ENCODE data around the gene MAPK8IP3. TPM values are rescaled to one million over a fixed set of nuclear protein-coding genes. Genes with fewer than 3 reads are reported as not detected.
A peak's percentile ranks its signal among the peaks of the same experiment; 100 is the strongest.
"Not testable (repeated sequence)": the region's sequence is repeated elsewhere in the genome, so short reads cannot be mapped to it uniquely, and the experiment has no call there.

Gene MAPK8IP3
- total RNA-seq, 4 donors from 2014 or later, result 56.0 to 206 (median 82.1) TPM

DNA sequence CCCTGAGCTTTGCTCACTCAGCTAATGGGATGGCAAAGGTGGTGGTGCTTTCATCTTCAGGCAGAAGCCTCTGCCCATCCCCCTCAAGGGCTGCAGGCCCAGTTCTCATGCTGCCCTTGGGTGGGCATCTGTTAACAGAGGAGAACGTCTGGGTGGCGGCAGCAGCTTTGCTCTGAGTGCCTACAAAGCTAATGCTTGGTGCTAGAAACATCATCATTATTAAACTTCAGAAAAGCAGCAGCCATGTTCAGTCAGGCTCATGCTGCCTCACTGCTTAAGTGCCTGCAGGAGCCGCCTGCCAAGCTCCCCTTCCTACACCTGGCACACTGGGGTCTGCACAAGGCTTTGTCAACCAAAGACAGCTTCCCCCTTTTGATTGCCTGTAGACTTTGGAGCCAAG lies 5.7 kb upstream of the MAPK8IP3 start:
- no peak for DNase-seq (ENCODE audit: low spot score in 2 of 2)
- H3K27me3 ChIP-seq, result no peaks in the 10 kb centered on the region
- TF ChIP-seq, protein P1, sequence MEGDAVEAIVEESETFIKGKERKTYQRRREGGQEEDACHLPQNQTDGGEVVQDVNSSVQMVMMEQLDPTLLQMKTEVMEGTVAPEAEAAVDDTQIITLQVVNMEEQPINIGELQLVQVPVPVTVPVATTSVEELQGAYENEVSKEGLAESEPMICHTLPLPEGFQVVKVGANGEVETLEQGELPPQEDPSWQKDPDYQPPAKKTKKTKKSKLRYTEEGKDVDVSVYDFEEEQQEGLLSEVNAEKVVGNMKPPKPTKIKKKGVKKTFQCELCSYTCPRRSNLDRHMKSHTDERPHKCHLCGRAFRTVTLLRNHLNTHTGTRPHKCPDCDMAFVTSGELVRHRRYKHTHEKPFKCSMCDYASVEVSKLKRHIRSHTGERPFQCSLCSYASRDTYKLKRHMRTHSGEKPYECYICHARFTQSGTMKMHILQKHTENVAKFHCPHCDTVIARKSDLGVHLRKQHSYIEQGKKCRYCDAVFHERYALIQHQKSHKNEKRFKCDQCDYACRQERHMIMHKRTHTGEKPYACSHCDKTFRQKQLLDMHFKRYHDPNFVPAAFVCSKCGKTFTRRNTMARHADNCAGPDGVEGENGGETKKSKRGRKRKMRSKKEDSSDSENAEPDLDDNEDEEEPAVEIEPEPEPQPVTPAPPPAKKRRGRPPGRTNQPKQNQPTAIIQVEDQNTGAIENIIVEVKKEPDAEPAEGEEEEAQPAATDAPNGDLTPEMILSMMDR (IDR thresholded peaks at IDR 0.05), result no peak
- TF ChIP-seq EP300 (IDR thresholded peaks at IDR 0.05), result no peak
- H3K9me3 ChIP-seq, result no peaks in the 10 kb centered on the region
- H3K4me1 ChIP-seq, result peaks cover 14% of the 10 kb centered on the region
- peaks cover 26% of the 10 kb centered on the region for H3K36me3 ChIP-seq
- H3K27ac ChIP-seq, result no peak overlapping the region
- no peak overlapping the region for H3K4me3 ChIP-seq
- WGBS, result 81% methylated on average over 3 of the region's 3 CpGs

DNA sequence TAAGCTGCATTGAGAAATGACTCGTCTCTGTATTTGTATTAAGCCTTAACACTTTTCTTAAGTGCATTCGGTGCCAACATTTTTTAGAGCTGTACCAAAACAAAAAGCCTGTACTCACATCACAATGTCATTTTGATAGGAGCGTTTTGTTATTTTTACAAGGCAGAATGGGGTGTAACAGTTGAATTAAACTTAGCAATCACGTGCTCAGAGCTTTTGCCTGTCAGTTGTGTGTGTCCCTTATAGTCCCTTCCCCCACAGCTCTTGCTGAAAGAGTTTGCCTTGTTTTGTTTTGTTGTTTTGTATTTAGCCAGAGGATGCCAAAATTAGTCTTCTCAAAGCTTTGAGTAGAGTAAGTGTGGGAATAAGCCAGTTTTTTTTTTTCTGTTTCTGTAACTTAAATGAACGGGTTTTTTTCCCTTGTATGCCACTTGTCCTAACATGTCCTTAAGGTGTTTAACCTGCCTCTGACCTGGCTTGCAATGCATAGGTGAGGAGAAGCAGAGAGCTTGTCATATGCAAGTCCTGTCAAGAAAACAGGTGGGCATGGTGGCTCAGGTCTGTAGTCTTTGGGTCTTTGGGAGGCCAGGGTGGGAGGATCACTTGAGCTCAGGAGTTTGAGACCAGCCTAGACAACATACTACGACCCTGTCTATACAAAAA lies 4.6 kb upstream of the MAPK8IP3 start:
- Histone ChIP-seq H3K4me1 (peaks cover 14% of the 10 kb centered on the region), H3K27ac (no peak overlapping the region), H3K27me3 (no peaks in the 10 kb centered on the region), H3K9me3 (no peaks in the 10 kb centered on the region), H3K4me3 (no peak overlapping the region), H3K36me3 (peaks cover 26% of the 10 kb centered on the region)
- 65% methylated on average over 6 of the region's 6 CpGs for WGBS
- DNase-seq (ENCODE audit: low spot score in 2 of 2), result no peak
- TF ChIP-seq EP300 (IDR thresholded peaks at IDR 0.05) (no peak), POLR2A (IDR thresholded peaks at IDR 0.05) (no peak), POLR2AphosphoS5 (IDR thresholded peaks at IDR 0.05) (no peak)
- TF ChIP-seq, protein P1 (IDR thresholded peaks at IDR 0.05), result no peak

DNA sequence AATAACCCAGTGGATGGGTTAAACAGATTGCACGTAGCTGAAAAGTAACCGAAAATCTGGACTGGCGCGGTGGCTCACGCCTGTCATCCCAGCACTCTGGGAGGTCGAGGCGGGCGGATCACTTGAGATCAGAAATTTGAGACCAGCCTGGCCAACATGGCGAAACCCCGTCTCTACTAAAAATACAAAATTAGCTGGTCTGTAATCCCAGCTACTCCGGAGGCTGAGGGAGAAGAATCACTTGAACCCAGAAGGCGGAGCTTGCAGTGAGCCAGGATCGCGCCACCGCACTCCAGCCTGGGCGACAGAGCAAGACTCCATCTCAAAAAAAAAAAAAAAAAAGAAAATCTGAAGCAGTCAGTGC lies 689 bp upstream of the MAPK8IP3 start:
- Histone ChIP-seq H3K4me3 (peak overlapping the region; percentile 90), H3K27ac (peak overlapping the region; percentile 90), H3K4me1 (peaks cover 43% of the 10 kb centered on the region)
- not testable (repeated sequence) for H3K36me3 ChIP-seq; H3K9me3 ChIP-seq; H3K27me3 ChIP-seq; DNase-seq (ENCODE audit: low spot score in 2 of 2)
- under 1% methylated on average over 16 of the region's 16 CpGs for WGBS

DNA sequence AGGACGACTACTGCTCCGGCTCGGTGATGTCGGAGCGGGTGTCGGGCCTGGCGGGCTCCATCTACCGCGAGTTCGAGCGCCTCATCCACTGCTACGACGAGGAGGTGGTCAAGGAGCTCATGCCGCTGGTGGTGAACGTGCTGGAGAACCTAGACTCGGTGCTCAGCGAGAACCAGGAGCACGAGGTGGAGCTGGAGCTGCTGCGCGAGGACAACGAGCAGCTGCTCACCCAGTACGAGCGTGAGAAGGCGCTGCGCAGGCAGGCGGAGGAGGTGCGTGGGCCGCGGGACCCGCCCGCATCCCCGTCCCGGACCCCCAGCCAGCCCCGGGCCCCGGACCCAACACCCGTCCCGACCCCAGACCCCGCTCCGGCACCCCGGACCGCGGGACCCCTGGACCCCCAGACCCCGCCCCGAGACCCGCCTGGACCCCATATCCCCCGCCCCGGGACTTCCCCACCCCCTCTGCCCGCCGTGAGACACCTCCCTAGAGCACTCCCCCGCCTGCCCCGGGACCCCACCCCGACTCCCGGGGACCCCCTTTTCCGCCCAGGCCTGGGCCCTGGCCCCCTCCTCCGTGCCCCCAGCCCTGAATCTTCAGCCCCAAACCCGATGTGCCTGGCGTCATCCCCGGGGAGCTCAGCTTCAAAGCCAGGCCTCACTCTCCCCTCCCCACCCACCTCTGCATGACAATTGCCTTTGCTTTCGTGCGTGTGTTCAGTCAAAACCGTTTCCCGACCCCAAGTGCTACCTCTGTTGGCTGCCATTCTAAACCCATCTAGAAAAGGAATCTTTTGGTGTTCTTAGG lies 594 bp downstream of the MAPK8IP3 start:
- Histone ChIP-seq H3K4me3 (peak overlapping the region; percentile 90), H3K4me1 (peaks cover 38% of the 10 kb centered on the region), H3K9me3 (no peaks in the 10 kb centered on the region), H3K27ac (peak overlapping the region; percentile 90), H3K36me3 (peaks cover 3% of the 10 kb centered on the region), H3K27me3 (no peaks in the 10 kb centered on the region)
- TF ChIP-seq EP300 (IDR thresholded peaks at IDR 0.05) (no peak), POLR2A (IDR thresholded peaks at IDR 0.05) (no peak), POLR2AphosphoS5 (IDR thresholded peaks at IDR 0.05) (no peak)
- TF ChIP-seq, protein P1 (IDR thresholded peaks at IDR 0.05), result no peak
- peak in 1 of 2 donors; percentile 70 for DNase-seq (ENCODE audit: low spot score in 2 of 2)
- 3% methylated on average over 15 of the region's 62 CpGs for WGBS

DNA sequence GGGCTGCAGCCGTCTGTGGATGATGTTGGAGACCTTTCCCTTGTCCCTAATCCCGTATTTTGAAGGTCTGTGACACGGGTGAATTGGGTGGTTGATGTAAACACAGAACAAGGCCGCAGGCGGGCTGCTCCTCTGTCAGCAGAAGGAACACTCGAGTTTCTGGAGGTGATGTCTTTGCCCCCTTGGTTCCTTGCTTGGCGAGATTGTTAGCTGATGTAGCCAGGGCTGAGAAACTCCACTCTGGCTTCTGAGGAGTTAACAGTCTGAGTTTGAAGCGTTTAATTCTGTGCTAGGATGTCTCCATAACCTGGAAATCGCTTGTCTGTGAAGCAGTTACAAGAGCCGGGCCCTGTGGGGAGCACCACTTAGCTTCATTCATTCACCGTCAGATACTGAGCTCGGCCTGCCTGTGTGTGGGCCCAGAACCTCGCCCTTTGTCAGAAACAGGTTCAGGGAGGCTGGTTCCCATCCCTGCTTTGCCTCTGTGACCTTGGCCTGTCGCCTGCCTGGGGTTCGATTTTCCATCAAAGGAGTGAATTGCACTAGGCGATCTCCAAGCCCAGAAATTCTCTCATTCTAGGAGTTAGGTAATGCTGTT lies 1.3 kb downstream of the MAPK8IP3 start:
- H3K4me3 ChIP-seq, result peak overlapping the region; percentile 90
- H3K4me1 ChIP-seq, result peaks cover 40% of the 10 kb centered on the region
- H3K36me3 ChIP-seq, result peaks cover under 1% of the 10 kb centered on the region
- DNase-seq (ENCODE audit: low spot score in 2 of 2), result no peak
- no peaks in the 10 kb centered on the region for H3K27me3 ChIP-seq
- WGBS, result 11% methylated on average over 12 of the region's 16 CpGs
- H3K27ac ChIP-seq, result peak overlapping the region; percentile 90
- TF ChIP-seq POLR2A (IDR thresholded peaks at IDR 0.05) (no peak), POLR2AphosphoS5 (IDR thresholded peaks at IDR 0.05) (no peak), EP300 (IDR thresholded peaks at IDR 0.05) (no peak)
- TF ChIP-seq, protein P1 (IDR thresholded peaks at IDR 0.05), result no peak
- no peaks in the 10 kb centered on the region for H3K9me3 ChIP-seq

All from suprapubic skin (tissue), 4 donors.